SU-DHL-6 (cell line): ENCODE results near the gene UNK.

Experiments used
- H2AFZ ChIP-seq: fragments of 200-600 bp; sonication (generic); 2 replicates; pipeline ENCODE4 v1.6.1; 2014; ENCODE audit warnings: low read depth, mild to moderate bottlenecking, moderate library complexity, mixed read lengths, antibody characterized with exemption, low read length; ENCODE audit not compliant: severe bottlenecking
- H3F3A ChIP-seq: fragments of 200-600 bp; shearing (Covaris generic); 2 replicates; pipeline ENCODE4 v1.6.0; 2016; ENCODE audit warnings: antibody characterized with exemption, mild to moderate bottlenecking; ENCODE audit not compliant: insufficient read depth
- H3K27ac ChIP-seq: fragments of 200-600 bp; sonication (generic); 2 replicates; pipeline ENCODE4 v1.5.1; 2016; ENCODE audit warnings: low read depth, mild to moderate bottlenecking, low read length, moderate library complexity, mixed read lengths
- H3K27me3 ChIP-seq: fragments of 200-600 bp; sonication (generic), shearing (Covaris generic); 2 replicates; pipeline ENCODE4 v1.6.0; 2014; ENCODE audit warnings: mild to moderate bottlenecking, low read length
- H3K36me3 ChIP-seq: fragments of 200-600 bp; sonication (generic); 2 replicates; pipeline ENCODE4 v1.6.1; 2014; ENCODE audit warnings: mild to moderate bottlenecking, low read length, mixed read lengths
- H3K4me2 ChIP-seq: fragments of 300-600, 200-600 bp; shearing (Covaris generic), sonication (generic); 2 replicates; pipeline ENCODE4 v1.6.0; 2014; ENCODE audit warnings: low read length, low read depth, mild to moderate bottlenecking; ENCODE audit not compliant: poor library complexity, severe bottlenecking
- H3K4me3 ChIP-seq: fragments of 200-600 bp; sonication (generic); 2 replicates; pipeline ENCODE4 v1.5.1; 2014; ENCODE audit warnings: antibody characterized with exemption, low read length, mild to moderate bottlenecking, mixed read lengths; ENCODE audit not compliant: insufficient read depth, poor library complexity, severe bottlenecking
- H3K79me2 ChIP-seq: fragments of 200-600 bp; sonication (generic); 2 replicates; pipeline ENCODE4 v1.6.1; 2014; ENCODE audit warnings: mild to moderate bottlenecking, low read length, moderate library complexity; ENCODE audit not compliant: insufficient read depth
- H3K9ac ChIP-seq: fragments of 200-600 bp; sonication (generic); 2 replicates; pipeline ENCODE4 v1.7.0; 2014; ENCODE audit warnings: mild to moderate bottlenecking, low read length
- H3K9me2 ChIP-seq: fragments of 200-600 bp; sonication (generic); replicated peaks from 2 replicates; pipeline ENCODE4 v1.6.1; 2014; ENCODE audit warnings: low read length; ENCODE audit not compliant: insufficient read depth
- H3K9me3 ChIP-seq: fragments of 200-600 bp; sonication (generic); 2 replicates; pipeline ENCODE4 v1.6.1; 2014; ENCODE audit warnings: low read length, mixed read lengths; ENCODE audit not compliant: insufficient read depth
- H4K20me1 ChIP-seq: fragments of 200-600 bp; sonication (generic); 2 replicates; pipeline ENCODE4 v1.6.1; 2014; ENCODE audit warnings: low read depth, mild to moderate bottlenecking, antibody characterized with exemption, low read length, moderate library complexity, mixed read lengths
- CTCF ChIP-seq: fragments of 200-600 bp; sonication (generic); IDR thresholded peaks from one replicate; pipeline ENCODE4 v1.5.1; 2017; ENCODE audit warnings: antibody characterized with exemption, mild to moderate bottlenecking, low read length, moderate library complexity; ENCODE audit not compliant: insufficient read depth, poor library complexity, severe bottlenecking
- EZH2phosphoT487 ChIP-seq: fragments of 200-600 bp; sonication (generic), shearing (Covaris generic); conservative IDR thresholded peaks from 2 replicates; pipeline ENCODE4 v1.6.1; 2018; ENCODE audit warnings: mild to moderate bottlenecking, antibody characterized with exemption, low read length, moderate library complexity, mixed read lengths

UNK gene

GRCh38 chr17:75834279-75834920 is 49.8 kb downstream of the UNK start:
- Histone ChIP-seq H3K36me3 (no peaks in the 10 kb centered on the region), H3K4me2 (no peak overlapping the region), H3K79me2 (no peaks in the 10 kb centered on the region), H3K27ac (no peak overlapping the region), H4K20me1 (no peaks in the 10 kb centered on the region), H2AFZ (no peak overlapping the region), H3F3A (no peaks in the 10 kb centered on the region), H3K9ac (no peak overlapping the region), H3K4me3 (no peak overlapping the region), H3K9me3 (no peaks in the 10 kb centered on the region), H3K9me2 (no peaks in the 10 kb centered on the region), H3K27me3 (no peaks in the 10 kb centered on the region)
- TF ChIP-seq EZH2phosphoT487, result no peak
- no peak for TF ChIP-seq CTCF

GRCh38 chr17:75834928-75835653 is 50.5 kb downstream of the UNK start:
- TF ChIP-seq CTCF (no peak), EZH2phosphoT487 (no peak)
- Histone ChIP-seq H3K79me2 (no peaks in the 10 kb centered on the region), H3K4me2 (no peak overlapping the region), H3F3A (no peaks in the 10 kb centered on the region), H4K20me1 (no peaks in the 10 kb centered on the region), H3K9me2 (no peaks in the 10 kb centered on the region), H3K4me3 (no peak overlapping the region), H2AFZ (no peak overlapping the region), H3K27me3 (no peaks in the 10 kb centered on the region), H3K27ac (no peak overlapping the region), H3K9ac (no peak overlapping the region), H3K9me3 (no peaks in the 10 kb centered on the region), H3K36me3 (no peaks in the 10 kb centered on the region)

GRCh38 chr17:75835654-75835987 is 51.0 kb downstream of the UNK start:
- Histone ChIP-seq H3K9ac (no peak overlapping the region), H3K4me2 (no peak overlapping the region), H3F3A (no peaks in the 10 kb centered on the region), H3K36me3 (no peaks in the 10 kb centered on the region), H4K20me1 (no peaks in the 10 kb centered on the region), H3K4me3 (no peak overlapping the region), H3K9me2 (no peaks in the 10 kb centered on the region), H3K27me3 (no peaks in the 10 kb centered on the region), H2AFZ (no peak overlapping the region), H3K79me2 (no peaks in the 10 kb centered on the region), H3K27ac (no peak overlapping the region), H3K9me3 (no peaks in the 10 kb centered on the region)
- TF ChIP-seq CTCF, result no peak
- TF ChIP-seq EZH2phosphoT487, result no peak
